ENCODE measurements around the gene SLC26A6.

The SLC26A6 gene

GRCh38 chr3:48661501-48662144, 26.4 kb upstream of the SLC26A6 start:
- DNase-seq = peak; percentile 87

- DNase-seq = no peak
These were observed 25.6 kb upstream of the SLC26A6 start for GRCh38 chr3:48660800-48661400.

GRCh38 chr3:48656841-48657281, 21.6 kb upstream of the SLC26A6 start:
- no peak for DNase-seq

- peak; percentile 83 for DNase-seq
These were observed 21.0 kb upstream of the SLC26A6 start for GRCh38 chr3:48656061-48656840.

- no peak for DNase-seq
These were observed 20.3 kb upstream of the SLC26A6 start for GRCh38 chr3:48655606-48656005.

GRCh38 chr3:48655063-48655462, 19.8 kb upstream of the SLC26A6 start:
- no peak for DNase-seq

GRCh38 chr3:48652923-48653715, 17.9 kb upstream of the SLC26A6 start:
- no peak for DNase-seq

GRCh38 chr3:48651771-48652170, 16.5 kb upstream of the SLC26A6 start:
- no peak for DNase-seq

GRCh38 chr3:48650723-48651122, 15.5 kb upstream of the SLC26A6 start:
- DNase-seq = no peak

- no peak for DNase-seq
These were observed 13.1 kb upstream of the SLC26A6 start for GRCh38 chr3:48648188-48648850.

- no peak for DNase-seq
These were observed 12.5 kb upstream of the SLC26A6 start for GRCh38 chr3:48647714-48648113.

- DNase-seq = no peak
These were observed 9.9 kb upstream of the SLC26A6 start for GRCh38 chr3:48644898-48645760.

- DNase-seq = no peak
These were observed 7.3 kb upstream of the SLC26A6 start for GRCh38 chr3:48642605-48643004.

GRCh38 chr3:48641396-48641795, 6.1 kb upstream of the SLC26A6 start:
- DNase-seq = no peak

- DNase-seq = no peak
These were observed 4.8 kb upstream of the SLC26A6 start for GRCh38 chr3:48639944-48640606.

- no peak for DNase-seq
These were observed 2.0 kb upstream of the SLC26A6 start for GRCh38 chr3:48637305-48637704.

- no peak for DNase-seq
These were observed 941 bp upstream of the SLC26A6 start for GRCh38 chr3:48636149-48636655.

GRCh38 chr3:48634661-48635221, 520 bp downstream of the SLC26A6 start:
- peak; percentile 66 for DNase-seq

GRCh38 chr3:48633743-48634142, 1.5 kb downstream of the SLC26A6 start:
- no peak for DNase-seq

- no peak for DNase-seq
These were observed 2.0 kb downstream of the SLC26A6 start for GRCh38 chr3:48633256-48633655.

Data from femur (tissue), 1 donor.